Skeletal muscle tissue (tissue), 4 donors: ENCODE results near the gene MORN1. TPM values are rescaled to one million over a fixed set of nuclear protein-coding genes. Genes with fewer than 3 reads are reported as not detected.

Source experiments
- H3K27ac ChIP-seq: one replicate; pipeline ENCODE4 v1.7.0; 2013; ENCODE audit warnings: mild to moderate bottlenecking, low read depth, low read length, inconsistent platforms
- H3K27me3 ChIP-seq, 3 donors: one replicate each; pipeline ENCODE4 v1.7.0; 2013; ENCODE audit warnings: low read length in 3 of 3; ENCODE audit not compliant: control insufficient read depth in 3 of 3, insufficient read depth in 3 of 3
- H3K36me3 ChIP-seq, 3 donors: one replicate each; pipeline ENCODE4 v1.7.0; 2013; ENCODE audit warnings: low read length in 3 of 3; ENCODE audit not compliant: control insufficient read depth in 3 of 3, insufficient read depth in 3 of 3
- H3K4me1 ChIP-seq, 3 donors: one replicate each; pipeline ENCODE4 v1.7.0; 2013; ENCODE audit warnings: low read length in 3 of 3, mild to moderate bottlenecking in 3 of 3; ENCODE audit not compliant: control insufficient read depth in 3 of 3, insufficient read depth in 3 of 3
- H3K4me3 ChIP-seq, 3 donors: one replicate each; pipeline ENCODE4 v1.7.0; 2013; ENCODE audit warnings: low read length in 3 of 3
- H3K9ac ChIP-seq, 3 donors: one replicate each; pipeline ENCODE4 v1.7.0; 2013; ENCODE audit warnings: low read length in 3 of 3, mild to moderate bottlenecking in 3 of 3, moderate library complexity in 2 of 3, low read depth in 1 of 3
- H3K9me3 ChIP-seq, 3 donors: one replicate each; pipeline ENCODE4 v1.7.0; 2013; ENCODE audit warnings: low read length in 3 of 3; ENCODE audit not compliant: control insufficient read depth in 3 of 3
- total RNA-seq: library from RNA; depleted of rRNA; stranded (reverse); fragments of >200 nt; gene quantifications from one replicate; pipeline ENCODE4 v1.2.3, GENCODE V29; 2014
- donor health status: Osteomylitis.

Gene MORN1
- total RNA-seq, 1 donor from 2014 or later: 4.2 TPM

- no peak overlapping the region for H3K27ac ChIP-seq
- no peaks in the 10 kb centered on the region for H3K36me3 ChIP-seq
- H3K4me1 ChIP-seq: peaks cover 53 to 57% (median 55%) of the 10 kb centered on the region in 3 donors
- no peaks in the 10 kb centered on the region for H3K9me3 ChIP-seq
- H3K4me3 ChIP-seq: no peak overlapping the region
- H3K27me3 ChIP-seq: no peaks in the 10 kb centered on the region
- no peak overlapping the region for H3K9ac ChIP-seq
Observed at GRCh38 chr1:2287649-2288048, 103.7 kb downstream of the MORN1 start.

- Histone ChIP-seq H3K27ac (no peak overlapping the region), H3K9me3 (no peaks in the 10 kb centered on the region), H3K4me1 (peaks cover 46 to 51% (median 49%) of the 10 kb centered on the region in 3 donors), H3K36me3 (no peaks in the 10 kb centered on the region), H3K4me3 (no peak overlapping the region), H3K9ac (no peak overlapping the region), H3K27me3 (no peaks in the 10 kb centered on the region)
Observed at GRCh38 chr1:2286923-2287322, 104.4 kb downstream of the MORN1 start.

- Histone ChIP-seq H3K9ac (no peak overlapping the region), H3K4me1 (peaks cover 28 to 33% (median 29%) of the 10 kb centered on the region in 3 donors), H3K4me3 (no peak overlapping the region), H3K27ac (no peak overlapping the region), H3K36me3 (no peaks in the 10 kb centered on the region), H3K9me3 (no peaks in the 10 kb centered on the region), H3K27me3 (no peaks in the 10 kb centered on the region)
Observed at GRCh38 chr1:2284932-2285331, 106.4 kb downstream of the MORN1 start.

GRCh38 chr1:2283991-2284895, 107.1 kb downstream of the MORN1 start:
- Histone ChIP-seq H3K9me3 (no peaks in the 10 kb centered on the region), H3K27me3 (no peaks in the 10 kb centered on the region), H3K4me1 (peaks cover 23 to 33% (median 29%) of the 10 kb centered on the region in 3 donors), H3K27ac (no peak overlapping the region), H3K4me3 (no peak overlapping the region), H3K36me3 (no peaks in the 10 kb centered on the region), H3K9ac (peak overlapping the region in 1 of 3 donors; percentile 40)

- no peak overlapping the region for H3K4me3 ChIP-seq
- H3K9ac ChIP-seq: no peak overlapping the region
- no peaks in the 10 kb centered on the region for H3K36me3 ChIP-seq
- no peak overlapping the region for H3K27ac ChIP-seq
- H3K27me3 ChIP-seq: no peaks in the 10 kb centered on the region
- H3K4me1 ChIP-seq: peaks cover 22 to 33% (median 28%) of the 10 kb centered on the region in 3 donors
- no peaks in the 10 kb centered on the region for H3K9me3 ChIP-seq
Observed at GRCh38 chr1:2283371-2283990, 107.9 kb downstream of the MORN1 start.

- Histone ChIP-seq H3K27ac (no peak overlapping the region), H3K4me3 (no peak overlapping the region), H3K9me3 (no peaks in the 10 kb centered on the region), H3K4me1 (peaks cover 26 to 37% (median 30%) of the 10 kb centered on the region in 3 donors), H3K27me3 (no peaks in the 10 kb centered on the region), H3K9ac (no peak overlapping the region), H3K36me3 (peaks cover under 1 to 2% (median under 1%) of the 10 kb centered on the region in 3 donors)
Observed at GRCh38 chr1:2282556-2283270, 108.6 kb downstream of the MORN1 start.

- Histone ChIP-seq H3K4me1 (peaks cover 51 to 57% (median 54%) of the 10 kb centered on the region in 3 donors), H3K27ac (peak overlapping the region; percentile 44), H3K9ac (no peak overlapping the region), H3K27me3 (no peaks in the 10 kb centered on the region), H3K36me3 (peaks cover 3 to 4% (median 4%) of the 10 kb centered on the region in 3 donors), H3K4me3 (no peak overlapping the region), H3K9me3 (no peaks in the 10 kb centered on the region)
Observed at GRCh38 chr1:2279817-2280216, 111.5 kb downstream of the MORN1 start.

GRCh38 chr1:2279210-2279639, 112.1 kb downstream of the MORN1 start:
- Histone ChIP-seq H3K4me1 (peaks cover 55 to 58% (median 57%) of the 10 kb centered on the region in 3 donors), H3K9ac (peak overlapping the region in 2 of 3 donors; percentile 19 to 40), H3K4me3 (no peak overlapping the region), H3K9me3 (no peaks in the 10 kb centered on the region), H3K36me3 (peaks cover 3 to 4% (median 4%) of the 10 kb centered on the region in 3 donors), H3K27me3 (no peaks in the 10 kb centered on the region), H3K27ac (peak overlapping the region; percentile 44)

GRCh38 chr1:2278591-2279209, 112.7 kb downstream of the MORN1 start:
- no peak overlapping the region for H3K4me3 ChIP-seq
- H3K27me3 ChIP-seq: no peaks in the 10 kb centered on the region
- peaks cover 3 to 4% (median 4%) of the 10 kb centered on the region in 3 donors for H3K36me3 ChIP-seq
- peaks cover 55 to 58% (median 57%) of the 10 kb centered on the region in 3 donors for H3K4me1 ChIP-seq
- peak overlapping the region; percentile 44 for H3K27ac ChIP-seq
- no peaks in the 10 kb centered on the region for H3K9me3 ChIP-seq
- peak overlapping the region in 2 of 3 donors; percentile 32 to 40 for H3K9ac ChIP-seq
